GM12872 (cell line): Measurements from ENCODE around the gene AARS2.

Experiments used
- CTCF ChIP-seq: IDR thresholded peaks from 3 replicates; pipeline ENCODE4 v1.5.1; 2011; ENCODE audit warnings: low read depth, mild to moderate bottlenecking, low read length, moderate library complexity; ENCODE audit not compliant: insufficient read depth

Gene AARS2

GRCh38 chr6:44271406-44271723 is 41.8 kb downstream of the AARS2 start:
- TF ChIP-seq CTCF: no peak

- no peak for TF ChIP-seq CTCF
Observed at GRCh38 chr6:44270526-44271405, 42.4 kb downstream of the AARS2 start.

- TF ChIP-seq CTCF: no peak
Observed at GRCh38 chr6:44269921-44270525, 43.1 kb downstream of the AARS2 start, which contains the start of gene TMEM151B. Gene TMEM151B, plus strand, starts transcription at chr6:44270450. Its CDS starts 293 bp downstream, at chr6:44270743.

GRCh38 chr6:44269178-44269920 is 43.8 kb downstream of the AARS2 start:
- TF ChIP-seq CTCF: no peak

GRCh38 chr6:44268095-44268628 is 45.0 kb downstream of the AARS2 start:
- TF ChIP-seq CTCF: peak; percentile 97

GRCh38 chr6:44267252-44267651 is 45.9 kb downstream of the AARS2 start:
- TF ChIP-seq CTCF: no peak

- TF ChIP-seq CTCF: no peak
Observed at GRCh38 chr6:44266347-44266746, 46.8 kb downstream of the AARS2 start.
